ENCODE measurements around the gene RAB26. TPM values are rescaled to one million over a fixed set of nuclear protein-coding genes. Genes with fewer than 3 reads are reported as not detected.
A peak's percentile ranks its signal among the peaks of the same experiment; 100 is the strongest.

RAB26 gene
- total RNA-seq, 1 donor from 2014 or later = 0.26 TPM

- H3K36me3 ChIP-seq (ENCODE audit: control insufficient read depth, insufficient read depth, low read length) = peaks cover 26% of the 10 kb centered on the region
- no peaks in the 10 kb centered on the region for H3K27me3 ChIP-seq (ENCODE audit: control insufficient read depth, insufficient read depth, low read length)
- no peak for TF ChIP-seq CTCF (IDR thresholded peaks at IDR 0.05; ENCODE audit: insufficient read depth, low read length, severe bottlenecking)
- DNase-seq (ENCODE audit: low read depth) (peak; percentile 29), FAIRE-seq (no peak)
- H3K4me3 ChIP-seq (ENCODE audit: low read depth, low read length) = no peak overlapping the region
These were observed 3.0 kb downstream of the RAB26 start for GRCh38 chr16:2151188-2152091.

- peak overlapping the region; percentile 99 for H3K4me3 ChIP-seq (ENCODE audit: low read depth, low read length)
- no peaks in the 10 kb centered on the region for H3K27me3 ChIP-seq (ENCODE audit: control insufficient read depth, insufficient read depth, low read length)
- peak; percentile 1 for TF ChIP-seq CTCF (IDR thresholded peaks at IDR 0.05; ENCODE audit: insufficient read depth, low read length, severe bottlenecking)
- DNase-seq (ENCODE audit: low read depth) = no peak
- H3K36me3 ChIP-seq (ENCODE audit: control insufficient read depth, insufficient read depth, low read length) = peaks cover 29% of the 10 kb centered on the region
- no peak for FAIRE-seq
These were observed 4.5 kb downstream of the RAB26 start for GRCh38 chr16:2152695-2153506.

GRCh38 chr16:2154533-2155090 is 6.2 kb downstream of the RAB26 start:
- FAIRE-seq = no peak
- no peaks in the 10 kb centered on the region for H3K27me3 ChIP-seq (ENCODE audit: control insufficient read depth, insufficient read depth, low read length)
- no peak for TF ChIP-seq CTCF (IDR thresholded peaks at IDR 0.05; ENCODE audit: insufficient read depth, low read length, severe bottlenecking)
- DNase-seq (ENCODE audit: low read depth) = no peak
- peak overlapping the region; percentile 99 for H3K4me3 ChIP-seq (ENCODE audit: low read depth, low read length)
- peaks cover 29% of the 10 kb centered on the region for H3K36me3 ChIP-seq (ENCODE audit: control insufficient read depth, insufficient read depth, low read length)

GRCh38 chr16:2155091-2155950 is 6.9 kb downstream of the RAB26 start, which contains the start of gene TRAF7:
Gene TRAF7, plus strand, starts transcription at chr16:2155782. Its CDS starts 8,139 bp downstream, at chr16:2163921.
- DNase-seq (ENCODE audit: low read depth) = peak; percentile 100
- Histone ChIP-seq H3K36me3 (ENCODE audit: control insufficient read depth, insufficient read depth, low read length) (peaks cover 29% of the 10 kb centered on the region), H3K4me3 (ENCODE audit: low read depth, low read length) (peak within 1 kb of the TSS; percentile 99)

More at GRCh38 chr16:2155091-2155950, 6.9 kb downstream of the RAB26 start, which contains the start of gene TRAF7:
- no peaks in the 10 kb centered on the region for H3K27me3 ChIP-seq (ENCODE audit: control insufficient read depth, insufficient read depth, low read length)
- no peak for TF ChIP-seq CTCF (IDR thresholded peaks at IDR 0.05; ENCODE audit: insufficient read depth, low read length, severe bottlenecking)
- peak; percentile 90 for FAIRE-seq
